Small intestine (tissue), 7 donors: ENCODE results near the gene PSMB10. TPM values are rescaled to one million over a fixed set of nuclear protein-coding genes. Genes with fewer than 3 reads are reported as not detected.

Source experiments
- DNase-seq, 2 donors: peaks; one replicate each; pipeline versions ENCODE4 v3.0.0 to v3.0.0-alpha.2; 2013
- FAIRE-seq: peaks from 2 replicates; lab custom pipeline; 2012; peaks lifted over from hg19 to GRCh38; lab: Jason Lieb, UNC
- H3K27ac ChIP-seq, 3 donors: one replicate each; pipeline ENCODE4 v1.5.1; 2013; ENCODE audit warnings: low read length in 2 of 3, mild to moderate bottlenecking in 2 of 3, control low read depth in 1 of 3, inconsistent platforms in 1 of 3, low read depth in 1 of 3, moderate library complexity in 1 of 3
- H3K27me3 ChIP-seq, 3 donors: one replicate each; pipeline ENCODE4 v1.6.1; 2013; ENCODE audit warnings: low read length in 3 of 3, inconsistent platforms in 1 of 3; ENCODE audit not compliant: control insufficient read depth in 3 of 3, insufficient read depth in 3 of 3
- H3K36me3 ChIP-seq, 3 donors: one replicate each; pipeline ENCODE4 v1.6.1; 2013; ENCODE audit warnings: low read length in 3 of 3, inconsistent platforms in 1 of 3, low read depth in 1 of 3, mild to moderate bottlenecking in 1 of 3, moderate library complexity in 1 of 3; ENCODE audit not compliant: control insufficient read depth in 3 of 3, insufficient read depth in 2 of 3
- H3K4me1 ChIP-seq, 3 donors: one replicate each; pipeline ENCODE4 v1.6.1; 2013; ENCODE audit warnings: low read length in 2 of 3, inconsistent platforms in 1 of 3, low read depth in 1 of 3, mild to moderate bottlenecking in 1 of 3, moderate library complexity in 1 of 3; ENCODE audit not compliant: control insufficient read depth in 3 of 3, insufficient read depth in 2 of 3
- H3K4me3 ChIP-seq, 3 donors: one replicate each; pipeline ENCODE4 v1.5.1; 2013; ENCODE audit warnings: low read length in 3 of 3, control low read depth in 1 of 3, inconsistent platforms in 1 of 3, low read depth in 1 of 3, mild to moderate bottlenecking in 1 of 3, moderate library complexity in 1 of 3
- H3K9me3 ChIP-seq, 2 donors: one replicate each; pipeline ENCODE4 v1.6.1; 2013; ENCODE audit warnings: low read depth in 1 of 2, low read length in 1 of 2; ENCODE audit not compliant: control insufficient read depth in 2 of 2, insufficient read depth in 1 of 2
- WGBS, 3 donors: extraction: QIAGEN DNeasy Blood & Tissue Kit; methylation state at CpG; one replicate each; pipeline ENCODE4 v1.1.7; 2013; 5-methylcytosine and 5-hydroxymethylcytosine counted together
- polyA plus RNA-seq, 4 donors: library from polyadenylated mRNA; stranded (reverse) in 3 of 4; unstranded in 1 of 4; fragments of 200-250 nt in 3 of 4; fragments of 120-200 nt in 1 of 4; gene quantifications; one replicate each; pipeline versions ENCODE4 v1.2.1 to v1.2.3, GENCODE V29; 2013
- donor health status: healthy with polysubstance abuse.
- donor health status: control.
- donor health status: control.
- donor health status: Bipolar disorder and iron deficiency.
- donor health status: healthy.

Gene PSMB10
- polyA plus RNA-seq, 4 donors = 90.6 to 354 (median 221) TPM

GRCh38 chr16:67928561-67929364, 7.9 kb downstream of the PSMB10 start:
- Histone ChIP-seq H3K36me3 (peaks cover 0 to 89% (median 0%) of the 10 kb centered on the region in 3 donors), H3K4me3 (no peak overlapping the region), H3K27me3 (no peaks in the 10 kb centered on the region), H3K27ac (no peak overlapping the region), H3K9me3 (no peaks in the 10 kb centered on the region), H3K4me1 (no peaks in the 10 kb centered on the region)
- DNase-seq (peak; percentile 71 to 78), FAIRE-seq (no peak)
- 44 to 48% (median 47%) methylated on average over 16 of the region's 16 CpGs for WGBS, 3 donors

- no peaks in the 10 kb centered on the region for H3K27me3 ChIP-seq
- DNase-seq (no peak), FAIRE-seq (no peak)
- H3K27ac ChIP-seq = no peak overlapping the region
- no peaks in the 10 kb centered on the region for H3K4me1 ChIP-seq
- H3K4me3 ChIP-seq = no peak overlapping the region
- 61 to 85% (median 66%) methylated on average over 7 of the region's 7 CpGs for WGBS, 3 donors
- H3K9me3 ChIP-seq = no peaks in the 10 kb centered on the region
- H3K36me3 ChIP-seq = peaks cover 0 to 92% (median 0%) of the 10 kb centered on the region in 3 donors
These were observed 8.5 kb downstream of the PSMB10 start for GRCh38 chr16:67928147-67928546.

- Histone ChIP-seq H3K36me3 (peaks cover 0 to 93% (median 0%) of the 10 kb centered on the region in 3 donors), H3K9me3 (no peaks in the 10 kb centered on the region), H3K27ac (no peak overlapping the region), H3K27me3 (no peaks in the 10 kb centered on the region), H3K4me3 (no peak overlapping the region), H3K4me1 (no peaks in the 10 kb centered on the region)
- no peak for DNase-seq
- no peak for FAIRE-seq
- WGBS, 3 donors = 85 to 90% (median 88%) methylated on average over 22 of the region's 22 CpGs
These were observed 9.3 kb downstream of the PSMB10 start for GRCh38 chr16:67927131-67927941.

GRCh38 chr16:67926181-67926750, 10.4 kb downstream of the PSMB10 start:
- no peak for FAIRE-seq
- 62 to 76% (median 71%) methylated on average over 13 of the region's 13 CpGs for WGBS, 3 donors
- peaks cover 0 to 93% (median 0%) of the 10 kb centered on the region in 3 donors for H3K36me3 ChIP-seq
- H3K27me3 ChIP-seq = no peaks in the 10 kb centered on the region
- H3K27ac ChIP-seq = no peak overlapping the region
- no peaks in the 10 kb centered on the region for H3K4me1 ChIP-seq
- no peaks in the 10 kb centered on the region for H3K9me3 ChIP-seq
- H3K4me3 ChIP-seq = no peak overlapping the region
- DNase-seq = no peak

- DNase-seq (no peak), FAIRE-seq (no peak)
- 88 to 94% (median 93%) methylated on average over 10 of the region's 10 CpGs for WGBS, 3 donors
- H3K4me1 ChIP-seq = no peaks in the 10 kb centered on the region
- H3K9me3 ChIP-seq = no peaks in the 10 kb centered on the region
- H3K27me3 ChIP-seq = no peaks in the 10 kb centered on the region
- no peak overlapping the region for H3K27ac ChIP-seq
- H3K4me3 ChIP-seq = no peak overlapping the region
- H3K36me3 ChIP-seq = peaks cover 0 to 90% (median 0%) of the 10 kb centered on the region in 3 donors
These were observed 12.3 kb downstream of the PSMB10 start for GRCh38 chr16:67924140-67924906.

GRCh38 chr16:67923414-67924116, 13.1 kb downstream of the PSMB10 start:
- no peaks in the 10 kb centered on the region for H3K9me3 ChIP-seq
- H3K27ac ChIP-seq = no peak overlapping the region
- peaks cover 0 to 90% (median 0%) of the 10 kb centered on the region in 3 donors for H3K36me3 ChIP-seq
- FAIRE-seq (no peak), DNase-seq (no peak)
- no peaks in the 10 kb centered on the region for H3K4me1 ChIP-seq
- 56 to 78% (median 67%) methylated on average over 10 of the region's 10 CpGs for WGBS, 3 donors
- no peaks in the 10 kb centered on the region for H3K27me3 ChIP-seq
- no peak overlapping the region for H3K4me3 ChIP-seq

GRCh38 chr16:67922740-67923139, 13.9 kb downstream of the PSMB10 start:
- no peaks in the 10 kb centered on the region for H3K27me3 ChIP-seq
- WGBS, 3 donors = 82 to 86% (median 86%) methylated on average over 8 of the region's 8 CpGs
- H3K9me3 ChIP-seq = no peaks in the 10 kb centered on the region
- peaks cover 0 to 87% (median 2%) of the 10 kb centered on the region in 3 donors for H3K36me3 ChIP-seq
- no peak for FAIRE-seq
- no peaks in the 10 kb centered on the region for H3K4me1 ChIP-seq
- no peak overlapping the region for H3K27ac ChIP-seq
- DNase-seq = no peak
- H3K4me3 ChIP-seq = no peak overlapping the region
